ENCODE results near the gene PTS.

DNA sequence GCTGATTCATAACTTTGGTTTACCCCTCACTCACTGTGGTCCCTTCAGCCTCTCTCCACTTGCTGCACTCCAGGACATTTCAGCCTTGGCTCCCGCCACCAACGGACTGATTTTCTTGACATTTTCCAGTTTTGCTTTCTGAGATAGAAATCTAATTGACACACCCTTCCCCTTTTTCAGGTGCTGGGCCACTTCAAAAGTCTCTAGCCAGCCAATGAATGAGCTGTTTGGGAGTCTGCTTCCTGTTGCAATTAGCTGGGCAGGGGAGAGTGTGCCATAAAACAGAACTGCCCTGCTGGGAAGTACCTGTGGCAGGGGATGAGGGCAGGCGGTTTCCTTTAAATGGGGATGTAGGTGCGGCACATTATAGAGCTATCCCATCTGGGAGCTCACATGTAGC, 55.5 kb downstream of the PTS start:
- TF ChIP-seq, protein P1, sequence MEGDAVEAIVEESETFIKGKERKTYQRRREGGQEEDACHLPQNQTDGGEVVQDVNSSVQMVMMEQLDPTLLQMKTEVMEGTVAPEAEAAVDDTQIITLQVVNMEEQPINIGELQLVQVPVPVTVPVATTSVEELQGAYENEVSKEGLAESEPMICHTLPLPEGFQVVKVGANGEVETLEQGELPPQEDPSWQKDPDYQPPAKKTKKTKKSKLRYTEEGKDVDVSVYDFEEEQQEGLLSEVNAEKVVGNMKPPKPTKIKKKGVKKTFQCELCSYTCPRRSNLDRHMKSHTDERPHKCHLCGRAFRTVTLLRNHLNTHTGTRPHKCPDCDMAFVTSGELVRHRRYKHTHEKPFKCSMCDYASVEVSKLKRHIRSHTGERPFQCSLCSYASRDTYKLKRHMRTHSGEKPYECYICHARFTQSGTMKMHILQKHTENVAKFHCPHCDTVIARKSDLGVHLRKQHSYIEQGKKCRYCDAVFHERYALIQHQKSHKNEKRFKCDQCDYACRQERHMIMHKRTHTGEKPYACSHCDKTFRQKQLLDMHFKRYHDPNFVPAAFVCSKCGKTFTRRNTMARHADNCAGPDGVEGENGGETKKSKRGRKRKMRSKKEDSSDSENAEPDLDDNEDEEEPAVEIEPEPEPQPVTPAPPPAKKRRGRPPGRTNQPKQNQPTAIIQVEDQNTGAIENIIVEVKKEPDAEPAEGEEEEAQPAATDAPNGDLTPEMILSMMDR (IDR thresholded peaks at IDR 0.05): no peak
- TF ChIP-seq POLR2A (IDR thresholded peaks at IDR 0.05) (no peak), POLR2AphosphoS5 (IDR thresholded peaks at IDR 0.05) (no peak)
